K562 (cell line): ENCODE measurements around the gene MYLIP. TPM values are rescaled to one million over a fixed set of nuclear protein-coding genes. Genes with fewer than 3 reads are reported as not detected.

Experiments used
- ATAC-seq: fragments of 200-7000 bp; cut with Tn5 transposase; 3 replicates; pipeline ENCODE4 v1.9.1; 2020; ENCODE audit warnings: moderate library complexity
- BruUV-seq: library from RNA; stranded (reverse); fragments of 400-500 nt; replicated peaks from 2 replicates; lab custom pipeline; 2021; lab: Mats Ljungman, UMichigan
- CTCF ChIA-PET: fragments of 300-600 bp; formaldehyde crosslinking; extraction: SDS; loops from one replicate; lab custom pipeline; 2021; ENCODE audit warnings: low intra/inter-chr PET ratio; lab: Yijun Ruan, JAX
- POLR2A ChIA-PET: fragments of 300-600, 350-650 bp; sonication (Branson Sonifier 250); formaldehyde crosslinking; extraction: SDS; loops from one replicate; lab custom pipeline; 2021; ENCODE audit warnings: antibody characterized with exemption, inconsistent platforms; lab: Yijun Ruan, JAX
- DNase-seq, 4 experiments: peaks; one replicate each; pipeline versions ENCODE4 v3.0.0 to v3.0.0-alpha.2; 2011 to 2018; ENCODE audit warnings: low spot score in 3 of 4, mixed read lengths in 3 of 4; ENCODE audit errors: extremely low read depth in 1 of 4
- FAIRE-seq: peaks from 2 replicates; lab custom pipeline; 2011; peaks lifted over from hg19 to GRCh38; lab: Jason Lieb, UNC
- H2AFZ ChIP-seq: 2 replicates; pipeline ENCODE4 v1.6.0; 2011; ENCODE audit warnings: low read depth, low read length, control low read depth, inconsistent platforms
- H3K27ac ChIP-seq: fragments of 200-600 bp; 3 replicates; pipeline ENCODE4 v1.8.0; 2011; ENCODE audit warnings: low read depth, mild to moderate bottlenecking, control low read depth, inconsistent platforms, low read length, moderate library complexity, mixed read lengths; ENCODE audit errors: extremely low read depth
- H3K27me3 ChIP-seq, 2 experiments: fragments of 300-600 bp in 1 of 2; 2 replicates in 1 of 2; 3 replicates in 1 of 2; pipeline versions ENCODE4 v1.6.0 to v1.8.0; 2011; ENCODE audit warnings: inconsistent platforms in 2 of 2, low read length in 2 of 2, mild to moderate bottlenecking in 1 of 2, mixed read lengths in 1 of 2, moderate library complexity in 1 of 2; ENCODE audit not compliant: control insufficient read depth in 2 of 2, insufficient read depth in 2 of 2
- H3K36me3 ChIP-seq: fragments of 300-600 bp; 3 replicates; pipeline ENCODE4 v1.8.0; 2011; ENCODE audit warnings: mild to moderate bottlenecking, low read length, inconsistent platforms; ENCODE audit not compliant: control insufficient read depth, insufficient read depth
- H3K4me1 ChIP-seq, 2 experiments: fragments of 200-600 bp in 1 of 2; replicated peaks in 1 of 2; 2 replicates in 1 of 2; 3 replicates in 1 of 2; pipeline versions ENCODE4 v1.5.1 to v1.8.0; 2011; ENCODE audit warnings: inconsistent platforms in 2 of 2, low read length in 2 of 2, mild to moderate bottlenecking in 1 of 2, mixed read lengths in 1 of 2, moderate library complexity in 1 of 2; ENCODE audit not compliant: control insufficient read depth in 2 of 2, insufficient read depth in 2 of 2
- H3K4me2 ChIP-seq: 2 replicates; pipeline ENCODE4 v1.6.1; 2011; ENCODE audit warnings: low read length, control low read depth, inconsistent platforms, mixed read lengths; ENCODE audit not compliant: insufficient read depth
- H3K4me3 ChIP-seq: fragments of 200-600 bp; sonication (generic), shearing (Covaris generic); 2 replicates; pipeline ENCODE4 v1.5.1; 2016; ENCODE audit warnings: control low read depth, inconsistent platforms
- H3K79me2 ChIP-seq: fragments of 200-600 bp; 3 replicates; pipeline ENCODE4 v1.8.0; 2011; ENCODE audit warnings: low read length, inconsistent platforms; ENCODE audit not compliant: control insufficient read depth, insufficient read depth
- H3K9ac ChIP-seq, 2 experiments: 2 replicates each; pipeline versions ENCODE4 v1.6.0 to v1.6.1; 2011; ENCODE audit warnings: low read depth in 2 of 2, low read length in 2 of 2, control low read depth in 1 of 2, inconsistent platforms in 1 of 2, mild to moderate bottlenecking in 1 of 2, mixed read lengths in 1 of 2; ENCODE audit not compliant: insufficient read depth in 1 of 2
- H3K9me1 ChIP-seq: one replicate; pipeline ENCODE4 v1.6.0; 2011; ENCODE audit warnings: inconsistent platforms, mild to moderate bottlenecking, low read length, moderate library complexity; ENCODE audit not compliant: control insufficient read depth, insufficient read depth
- H3K9me3 ChIP-seq: replicated peaks from 2 replicates; pipeline ENCODE4 v1.5.1; 2011; ENCODE audit warnings: low read depth, low read length, inconsistent platforms; ENCODE audit not compliant: control insufficient read depth, insufficient read depth
- H4K20me1 ChIP-seq: replicated peaks from 2 replicates; pipeline ENCODE4 v1.6.1; 2011; ENCODE audit warnings: low read length, inconsistent platforms, mixed read lengths; ENCODE audit not compliant: control insufficient read depth, insufficient read depth
- BCLAF1 ChIP-seq, 2 experiments: fragments of 450-650 bp in 1 of 2; IDR thresholded peaks; 2 replicates each; pipeline ENCODE4 v1.6.1; 2011 to 2017; ENCODE audit warnings: low read depth in 2 of 2, antibody characterized with exemption in 1 of 2, borderline replicate concordance in 1 of 2, low read length in 1 of 2, mild to moderate bottlenecking in 1 of 2, mixed read lengths in 1 of 2; ENCODE audit not compliant: control insufficient read depth in 1 of 2
- CBFA2T3 ChIP-seq: fragments of 450-650 bp; IDR thresholded peaks from 2 replicates; pipeline ENCODE4 v1.6.1; 2017
- CHAMP1 ChIP-seq: fragments of 450-650 bp; IDR thresholded peaks from 2 replicates; pipeline ENCODE4 v1.6.1; 2016; ENCODE audit warnings: mild to moderate bottlenecking
- FOXK2 ChIP-seq, 2 experiments: fragments of 450-650 bp; IDR thresholded peaks in 1 of 2; conservative IDR thresholded peaks in 1 of 2; 2 replicates each; pipeline ENCODE4 v1.6.1; 2016; ENCODE audit warnings: low read depth in 2 of 2, mild to moderate bottlenecking in 1 of 2
- NFIC ChIP-seq: fragments of 450-650 bp; IDR thresholded peaks from 2 replicates; pipeline ENCODE4 v1.6.1; 2017; ENCODE audit warnings: mild to moderate bottlenecking, inconsistent platforms
- ZNF165 ChIP-seq: fragments of 250-450 bp; sonication (Bioruptor Pico); IDR thresholded peaks from 2 replicates; pipeline ENCODE4 v1.4.0; 2020; ENCODE audit warnings: borderline replicate concordance
- ZNF253 ChIP-seq: fragments of 250-450 bp; sonication (Bioruptor Pico); conservative IDR thresholded peaks from 2 replicates; pipeline ENCODE4 v1.6.1; 2021; ENCODE audit warnings: mild to moderate bottlenecking
- ZNF655 ChIP-seq: fragments of 250-450 bp; sonication (Bioruptor Pico); IDR thresholded peaks from 2 replicates; pipeline ENCODE4 v1.5.0; 2021
- WGBS: fragments of 100-300 bp; shearing (Covaris generic); methylation state at CpG from one replicate; pipeline ENCODE4 v1.1.6; 2016; ENCODE audit warnings: low coverage, mixed read lengths; ENCODE audit not compliant: insufficient coverage; ENCODE audit errors: missing lambda C conversion rate; 5-methylcytosine and 5-hydroxymethylcytosine counted together
- in situ Hi-C: fragments of 300-500 bp; cut with MboI; formaldehyde crosslinking; loops from 4 replicates; pipeline ENCODE4 v1.15.0; 2018; ENCODE audit warnings: inconsistent platforms, mixed read lengths
- intact Hi-C: fragments of 100-400 bp; cut with micrococcal nuclease; formaldehyde crosslinking; loops from 2 replicates; pipeline ENCODE4 v1.14.2; 2022
- polyA plus RNA-seq, 8 experiments: library from polyadenylated mRNA; depleted of rRNA in 4 of 8; stranded (reverse) in 5 of 8; unstranded in 3 of 8; fragments of >200 nt; fragmentation: Nextera tagmentation in 2 of 8; fragmentation: Illumina TruSeq in 1 of 8; extraction: Ambion mirVana in 2 of 8; extraction: Trizol in 1 of 8; gene quantifications; 2 replicates each; pipeline versions ENCODE4 v1.2.1 to v1.2.3, GENCODE V29; 2011 to 2014; ENCODE audit warnings: inconsistent platforms in 1 of 8, missing spikeins in 1 of 8
- total RNA-seq, 7 experiments: library from RNA; depleted of rRNA in 6 of 7; stranded (reverse); fragments of >200 nt in 6 of 7; fragmentation: Illumina TruSeq in 2 of 7; extraction: Trizol in 2 of 7; gene quantifications; 2 replicates each; pipeline versions ENCODE4 v1.2.1 to v1.2.3, GENCODE V29; 2011 to 2021; ENCODE audit warnings: low replicate concordance in 1 of 7

MYLIP gene
- total and polyA plus RNA-seq, 9 of the 15 experiments (the other 6 are each of a cell fraction or from before 2014, with no cell fraction given): 10.8 to 43.5 (median 31.5) TPM

- no peak overlapping the region for H2AFZ ChIP-seq
- no peak overlapping the region for H3K27ac ChIP-seq
- no peak overlapping the region for H3K4me3 ChIP-seq
- WGBS: 52% methylated on average over 4 of the region's 4 CpGs
- ATAC-seq (no peak), DNase-seq (no peak), FAIRE-seq (no peak)
- intact Hi-C loops: no loop called here
- no peaks in the 10 kb centered on the region; a peak in 2 of 5 replicates for H3K4me1 ChIP-seq
- H3K9ac ChIP-seq: no peak overlapping the region
- CTCF ChIA-PET: no interaction called here
- H3K36me3 ChIP-seq: no peaks in the 10 kb centered on the region
- no TSS peak for BruUV-seq
- no peaks in the 10 kb centered on the region for H4K20me1 ChIP-seq
- H3K4me2 ChIP-seq: no peak overlapping the region
- no peaks in the 10 kb centered on the region for H3K9me1 ChIP-seq
- H3K9me3 ChIP-seq: no peaks in the 10 kb centered on the region
- no peaks in the 10 kb centered on the region for H3K27me3 ChIP-seq
- H3K79me2 ChIP-seq: no peaks in the 10 kb centered on the region
- POLR2A ChIA-PET: interaction anchor here (0.6 to 1.7 kb wide), 5 partner anchors 9 to 227 kb away, joined by 3 to 7 read pairs (median 4); no protein-coding TSS in a partner anchor
- TF ChIP-seq BCLAF1 (IDR thresholded peaks at IDR 0.05; ENCODE audit: borderline replicate concordance in 1 of 2, control insufficient read depth in 1 of 2, low read depth in 2 of 2, low read length in 1 of 2) (no peak), ZNF165 (no peak), NFIC (no peak), FOXK2 (conservative IDR thresholded peaks at IDR 0.05 in 1 of 2, IDR thresholded peaks at IDR 0.05 in 1 of 2; ENCODE audit: low read depth in 2 of 2) (no peak), ZNF655 (CRISPR knock-in tag) (no peak), CHAMP1 (no peak), CBFA2T3 (no peak), ZNF253 (CRISPR knock-in tag) (no peak)
- in situ Hi-C loops: no loop called here
Observed at GRCh38 chr6:16086965-16087364, 41.9 kb upstream of the MYLIP start.
